ENCODE data around the gene A3GALT2.

The A3GALT2 gene

GRCh38 chr1:33270379-33270778 is 50.5 kb downstream of the A3GALT2 start:
- DNase-seq, result no peak

- DNase-seq, result no peak
These were observed 51.3 kb downstream of the A3GALT2 start for GRCh38 chr1:33269621-33270020.

GRCh38 chr1:33268927-33269610 is 51.8 kb downstream of the A3GALT2 start:
- DNase-seq, result no peak

GRCh38 chr1:33268457-33268856 is 52.4 kb downstream of the A3GALT2 start:
- DNase-seq, result no peak

GRCh38 chr1:33267468-33268205 is 53.3 kb downstream of the A3GALT2 start:
- no peak for DNase-seq

GRCh38 chr1:33266766-33267165 is 54.1 kb downstream of the A3GALT2 start:
- no peak for DNase-seq

- no peak for DNase-seq
These were observed 54.9 kb downstream of the A3GALT2 start for GRCh38 chr1:33265780-33266605.

GRCh38 chr1:33263890-33264504 is 56.9 kb downstream of the A3GALT2 start:
- DNase-seq, result no peak

GRCh38 chr1:33261344-33261743 is 59.6 kb downstream of the A3GALT2 start:
- no peak for DNase-seq

- DNase-seq, result no peak
These were observed 60.5 kb downstream of the A3GALT2 start for GRCh38 chr1:33260439-33260838.

- DNase-seq, result no peak
These were observed 61.0 kb downstream of the A3GALT2 start for GRCh38 chr1:33259879-33260278.

- no peak for DNase-seq
These were observed 62.1 kb downstream of the A3GALT2 start for GRCh38 chr1:33258788-33259274.

- no peak for DNase-seq
These were observed 62.9 kb downstream of the A3GALT2 start for GRCh38 chr1:33257772-33258712.

- DNase-seq, result no peak
These were observed 63.6 kb downstream of the A3GALT2 start for GRCh38 chr1:33257207-33257771.
